Neural crest cell (in vitro differentiated cells): ENCODE measurements around the gene SYNE2. TPM values are rescaled to one million over a fixed set of nuclear protein-coding genes. Genes with fewer than 3 reads are reported as not detected.
A peak's percentile ranks its signal among the peaks of the same experiment; 100 is the strongest.
"Not testable (repeated sequence)": the region's sequence is repeated elsewhere in the genome, so short reads cannot be mapped to it uniquely, and the experiment has no call there.

ENCODE experiments used
- DNase-seq: peaks from one replicate; pipeline ENCODE4 v3.0.0; 2021; ENCODE audit warnings: low read depth, mixed read lengths, low spot score
- H3K27ac Mint-ChIP-seq: one replicate; pipeline ENCODE4 v1.8.0; 2021; ENCODE audit warnings: mild to moderate bottlenecking, mixed read lengths; ENCODE audit not compliant: unreplicated experiment
- H3K27me3 Mint-ChIP-seq: 2 replicates; pipeline ENCODE4 v1.8.0; 2021; ENCODE audit warnings: low read depth, mild to moderate bottlenecking, mixed read lengths
- H3K36me3 Mint-ChIP-seq: 2 replicates; pipeline ENCODE4 v1.8.0; 2021; ENCODE audit warnings: low read depth, mild to moderate bottlenecking, mixed read lengths
- H3K4me1 Mint-ChIP-seq: 2 replicates; pipeline ENCODE4 v1.8.0; 2021; ENCODE audit warnings: mixed read lengths
- H3K4me3 Mint-ChIP-seq: one replicate; pipeline ENCODE4 v1.8.0; 2021; ENCODE audit warnings: mild to moderate bottlenecking, mixed read lengths
- H3K9me3 Mint-ChIP-seq: 2 replicates; pipeline ENCODE4 v1.8.0; 2021; ENCODE audit warnings: mixed read lengths
- CTCF ChIP-seq: fragments of 200-600 bp; sonication (generic); conservative IDR thresholded peaks from 2 replicates; pipeline ENCODE4 v1.5.0; 2021; ENCODE audit warnings: antibody characterized with exemption, mild to moderate bottlenecking
- total RNA-seq: library from RNA; stranded (reverse); gene quantifications from 2 replicates; pipeline ENCODE4 v1.2.1, GENCODE V29; 2021

SYNE2 gene
- total RNA-seq, 1 donor from 2014 or later, result 84.8 TPM

DNA sequence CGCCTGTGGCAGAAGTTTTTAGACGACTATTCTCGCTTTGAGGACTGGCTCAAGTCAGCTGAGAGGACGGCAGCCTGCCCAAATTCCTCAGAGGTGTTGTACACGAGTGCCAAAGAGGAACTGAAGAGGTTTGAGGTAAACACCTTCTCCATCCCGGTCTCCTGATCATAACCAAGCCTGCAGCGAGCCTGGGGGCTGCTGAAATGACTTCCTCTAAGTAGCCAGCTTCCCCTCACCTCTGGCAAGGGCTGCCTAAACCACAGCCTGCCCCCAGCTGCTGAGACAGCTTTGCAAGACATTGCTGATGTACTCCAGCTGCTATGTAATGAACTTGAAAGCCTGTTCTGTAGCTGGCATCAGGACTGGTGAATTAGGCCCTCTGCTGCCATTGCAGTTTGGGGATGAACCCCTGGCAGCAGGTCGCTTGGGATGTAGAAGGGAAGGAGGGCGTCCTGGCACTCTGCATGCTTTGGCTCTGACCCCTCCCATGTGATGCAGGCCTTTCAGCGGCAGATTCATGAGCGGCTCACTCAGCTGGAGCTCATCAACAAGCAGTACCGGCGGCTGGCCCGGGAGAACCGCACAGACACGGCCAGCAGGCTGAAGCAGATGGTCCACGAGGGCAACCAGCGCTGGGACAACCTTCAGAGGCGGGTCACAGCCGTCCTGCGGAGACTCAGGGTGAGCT, 356.8 kb downstream of the SYNE2 start:
- Mint-ChIP-seq H3K36me3 (peaks cover 17% of the 10 kb centered on the region), H3K9me3 (no peaks in the 10 kb centered on the region), H3K4me3 (no peak overlapping the region), H3K27me3 (no peaks in the 10 kb centered on the region), H3K4me1 (peaks cover 13% of the 10 kb centered on the region), H3K27ac (no peak overlapping the region)
- no peak for TF ChIP-seq CTCF
- DNase-seq, result no peak

- H3K4me3 Mint-ChIP-seq, result no peak overlapping the region
- no peak for DNase-seq
- no peak for TF ChIP-seq CTCF
- no peak overlapping the region for H3K27ac Mint-ChIP-seq
- no peaks in the 10 kb centered on the region for H3K9me3 Mint-ChIP-seq
- H3K36me3 Mint-ChIP-seq, result peaks cover 18% of the 10 kb centered on the region
- H3K27me3 Mint-ChIP-seq, result no peaks in the 10 kb centered on the region
- peaks cover 13% of the 10 kb centered on the region for H3K4me1 Mint-ChIP-seq
Observed at GRCh38 chr14:64210216-64210615, 357.4 kb downstream of the SYNE2 start.

DNA sequence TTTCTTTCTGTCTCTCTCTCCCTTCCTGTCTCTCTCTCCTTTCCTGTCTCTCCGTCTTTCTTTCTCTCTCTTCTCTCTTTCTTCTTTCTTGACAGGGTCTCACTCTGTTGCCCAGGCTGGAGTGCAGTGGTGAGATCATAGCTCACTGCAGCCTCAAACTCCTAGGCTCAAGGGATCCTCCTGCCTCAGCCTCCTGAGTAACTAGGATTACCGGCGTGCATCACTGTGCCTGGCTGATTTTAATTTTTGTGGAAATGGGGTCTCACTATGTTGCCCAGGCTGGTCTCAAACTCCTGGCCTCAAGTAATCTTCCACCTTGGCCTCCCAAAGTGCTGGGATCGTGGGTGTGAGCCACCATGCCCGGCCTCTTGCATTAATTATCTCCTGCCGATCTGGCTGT, 358.1 kb downstream of the SYNE2 start:
- H3K4me3 Mint-ChIP-seq, DNase-seq, H3K27ac Mint-ChIP-seq, H3K27me3 Mint-ChIP-seq, H3K4me1 Mint-ChIP-seq, H3K9me3 Mint-ChIP-seq: not testable (repeated sequence)
- peaks cover 24% of the 10 kb centered on the region for H3K36me3 Mint-ChIP-seq

DNA sequence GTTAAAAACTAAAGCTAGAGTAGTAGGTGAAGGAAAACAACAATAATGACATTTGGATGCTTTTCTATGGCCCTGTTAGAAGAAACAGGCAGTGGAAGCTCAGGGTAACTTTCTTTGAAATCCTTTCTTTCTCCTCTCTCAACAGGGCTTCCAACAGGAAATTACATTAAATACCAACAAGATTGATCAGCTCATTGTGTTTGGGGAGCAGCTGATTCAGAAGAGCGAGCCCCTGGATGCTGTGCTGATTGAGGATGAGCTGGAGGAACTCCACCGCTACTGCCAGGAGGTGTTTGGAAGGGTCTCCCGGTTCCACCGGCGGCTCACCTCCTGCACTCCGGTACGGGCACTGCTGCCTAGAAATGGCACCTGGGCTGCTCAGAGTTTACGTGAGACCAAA, 359.9 kb downstream of the SYNE2 start:
- H3K4me3 Mint-ChIP-seq, result no peak overlapping the region
- peaks cover 31% of the 10 kb centered on the region for H3K36me3 Mint-ChIP-seq
- peak overlapping the region; percentile 43 for H3K27ac Mint-ChIP-seq
- H3K27me3 Mint-ChIP-seq, result no peaks in the 10 kb centered on the region
- TF ChIP-seq CTCF, result no peak
- H3K4me1 Mint-ChIP-seq, result peaks cover 5% of the 10 kb centered on the region
- DNase-seq, result no peak
- H3K9me3 Mint-ChIP-seq, result no peaks in the 10 kb centered on the region

DNA sequence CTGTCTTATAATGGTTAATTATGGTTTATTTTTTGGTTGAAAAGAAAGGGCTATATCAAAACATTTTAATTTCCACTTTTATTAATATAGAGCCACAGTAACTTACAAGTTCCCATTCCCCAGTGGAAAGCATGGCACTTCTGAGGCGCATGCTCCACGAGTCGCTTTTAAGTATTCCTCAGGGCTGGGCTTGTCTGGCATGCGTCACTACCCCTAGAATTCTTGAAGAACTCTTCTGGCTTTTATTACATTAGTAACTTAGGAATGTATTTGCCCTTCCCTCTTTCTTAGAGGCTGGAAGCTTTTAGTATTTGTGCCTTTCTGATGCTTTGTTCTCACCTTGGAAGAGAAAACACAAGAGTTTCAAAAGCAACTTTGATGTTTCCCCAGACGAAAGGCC, 360.3 kb downstream of the SYNE2 start:
- H3K4me3 Mint-ChIP-seq, result no peak overlapping the region
- no peaks in the 10 kb centered on the region for H3K9me3 Mint-ChIP-seq
- no peaks in the 10 kb centered on the region for H3K27me3 Mint-ChIP-seq
- peaks cover 32% of the 10 kb centered on the region for H3K36me3 Mint-ChIP-seq
- no peak for DNase-seq
- TF ChIP-seq CTCF, result no peak
- peaks cover 5% of the 10 kb centered on the region for H3K4me1 Mint-ChIP-seq
- peak overlapping the region; percentile 43 for H3K27ac Mint-ChIP-seq

GRCh38 chr14:64213853-64214570, 361.2 kb downstream of the SYNE2 start:
- Mint-ChIP-seq H3K9me3 (no peaks in the 10 kb centered on the region), H3K36me3 (peaks cover 34% of the 10 kb centered on the region), H3K27ac (no peak overlapping the region), H3K27me3 (no peaks in the 10 kb centered on the region), H3K4me3 (no peak overlapping the region), H3K4me1 (peaks cover 5% of the 10 kb centered on the region)
- no peak for TF ChIP-seq CTCF
- DNase-seq, result no peak
